ENCODE results near the gene CEBPE. TPM values are rescaled to one million over a fixed set of nuclear protein-coding genes. Genes with fewer than 3 reads are reported as not detected.

Gene CEBPE
- total RNA-seq (2022) (not detected in 2 replicates), Bru-seq, nascent RNA (not detected), BruChase-seq, experiment 1, labeled RNA remaining after a 6-hour chase (not detected), BruChase-seq, experiment 2, labeled RNA remaining after a 2-hour chase (not detected)
- long read RNA-seq = 0 reads

GRCh38 chr14:23118506-23119362, at the start of gene CEBPE:
CEBPE (minus strand) TSS chr14:23119255; CDS start chr14:23119091, 164 bp downstream.
- Mint-ChIP-seq H3K36me3 (ENCODE audit: insufficient read depth, unreplicated experiment) (no peaks in the 10 kb centered on the region), H3K27me3 (ENCODE audit: insufficient read depth, unreplicated experiment) (no peaks in the 10 kb centered on the region), H3K9me3 (ENCODE audit: unreplicated experiment) (no peaks in the 10 kb centered on the region), H3K27ac (ENCODE audit: low read depth, unreplicated experiment) (no peak within 1 kb of the TSS), H3K4me1 (ENCODE audit: insufficient read depth, unreplicated experiment) (peaks cover 25% of the 10 kb centered on the region), H3K4me3 (ENCODE audit: unreplicated experiment) (no peak within 1 kb of the TSS)
- intact Hi-C loops (cut with micrococcal nuclease) = loop anchor here (5.0 kb wide), 1 partner anchor 264 kb away; no protein-coding TSS in a partner anchor
- POLR2A ChIA-PET = interaction anchor here (4.9 kb wide), 1 partner anchor 68 kb away, joined by 78 read pairs; the partner anchor contains the start of gene SLC7A8
- no peak for DNase-seq (ENCODE audit: unreplicated experiment)
- CTCF ChIA-PET = interaction anchor here (0.6 to 20.7 kb wide), 8 partner anchors 16 to 116 kb away, joined by 3 to 766 read pairs (median 4); partner anchors contain the start of gene SLC7A8
- TF ChIP-seq CTCF (IDR thresholded peaks at IDR 0.05; ENCODE audit: unreplicated experiment) = no peak
- no TSS peak for BruUV-seq (replicated peaks)

DNA sequence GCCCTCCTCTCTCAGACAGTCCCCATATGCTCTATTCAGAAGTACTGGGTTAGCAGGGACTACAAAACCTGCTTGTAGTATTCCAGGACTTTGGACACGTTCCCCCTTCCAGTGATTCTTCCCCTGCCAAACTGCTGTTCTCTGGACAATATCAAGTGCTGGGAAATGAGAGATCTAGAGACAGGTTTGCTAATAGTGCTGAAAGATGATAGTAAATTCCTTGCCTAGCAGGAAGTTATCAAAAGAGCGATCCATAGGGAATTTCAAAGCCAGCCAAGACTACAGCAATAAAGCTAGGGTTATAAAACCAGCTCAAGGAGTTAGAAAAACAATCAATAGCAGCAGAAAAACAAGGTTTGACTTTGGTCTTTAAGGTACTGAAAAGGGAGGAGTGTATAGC, 49.2 kb upstream of the CEBPE start:
- no peak for DNase-seq (ENCODE audit: unreplicated experiment)
- Mint-ChIP-seq H3K27ac (ENCODE audit: low read depth, unreplicated experiment) (no peak overlapping the region), H3K9me3 (ENCODE audit: unreplicated experiment) (no peaks in the 10 kb centered on the region), H3K27me3 (ENCODE audit: insufficient read depth, unreplicated experiment) (no peaks in the 10 kb centered on the region), H3K4me3 (ENCODE audit: unreplicated experiment) (no peak overlapping the region), H3K4me1 (ENCODE audit: insufficient read depth, unreplicated experiment) (peaks cover 19% of the 10 kb centered on the region), H3K36me3 (ENCODE audit: insufficient read depth, unreplicated experiment) (no peaks in the 10 kb centered on the region)
- TF ChIP-seq CTCF (IDR thresholded peaks at IDR 0.05; ENCODE audit: unreplicated experiment) = no peak
- ChIA-PET CTCF (interaction anchor here (2.3 to 12.9 kb wide), 2 partner anchors 19 to 47 kb away, joined by 7 to 146 read pairs; no protein-coding TSS in a partner anchor), POLR2A (no interaction called here)
- intact Hi-C loops (cut with micrococcal nuclease) = no loop called here
- BruUV-seq (replicated peaks) = no TSS peak

- CTCF ChIA-PET = interaction anchor here (0.7 to 12.9 kb wide), 3 partner anchors 8 to 46 kb away, joined by 3 to 146 read pairs (median 7); no protein-coding TSS in a partner anchor
- H3K27me3 Mint-ChIP-seq (ENCODE audit: insufficient read depth, unreplicated experiment) = no peaks in the 10 kb centered on the region
- no peak for TF ChIP-seq CTCF (IDR thresholded peaks at IDR 0.05; ENCODE audit: unreplicated experiment)
- POLR2A ChIA-PET = interaction anchor here (0.7 to 1.0 kb wide), 2 partner anchors 11 to 869 kb away, joined by 3 to 5 read pairs; no protein-coding TSS in a partner anchor
- intact Hi-C loops (cut with micrococcal nuclease) = no loop called here
- H3K4me3 Mint-ChIP-seq (ENCODE audit: unreplicated experiment) = no peak overlapping the region
- no peak overlapping the region for H3K27ac Mint-ChIP-seq (ENCODE audit: low read depth, unreplicated experiment)
- no peaks in the 10 kb centered on the region for H3K9me3 Mint-ChIP-seq (ENCODE audit: unreplicated experiment)
- no peaks in the 10 kb centered on the region for H3K36me3 Mint-ChIP-seq (ENCODE audit: insufficient read depth, unreplicated experiment)
- DNase-seq (ENCODE audit: unreplicated experiment) = no peak
- H3K4me1 Mint-ChIP-seq (ENCODE audit: insufficient read depth, unreplicated experiment) = peaks cover 16% of the 10 kb centered on the region
- BruUV-seq (replicated peaks) = no TSS peak
Observed at GRCh38 chr14:23167116-23167847, 48.2 kb upstream of the CEBPE start.
